ENCODE data around the gene CLASRP. TPM values are rescaled to one million over a fixed set of nuclear protein-coding genes. Genes with fewer than 3 reads are reported as not detected.

The CLASRP gene
- polyA plus RNA-seq, 1 donor from 2014 or later: 30.1 TPM

- Histone ChIP-seq H3K4me3 (ENCODE audit: low read length) (no peak overlapping the region), H3K9me3 (ENCODE audit: low read length) (no peaks in the 10 kb centered on the region), H3K9me2 (ENCODE audit: insufficient read depth, low read length) (no peaks in the 10 kb centered on the region), H3K79me2 (replicated peaks; ENCODE audit: insufficient read depth, low read length) (peaks cover 77% of the 10 kb centered on the region), H3F3A (ENCODE audit: insufficient read depth, low read length, poor library complexity, severe bottlenecking) (no peaks in the 10 kb centered on the region), H2AFZ (ENCODE audit: low read depth, low read length) (no peak overlapping the region), H3K36me3 (ENCODE audit: insufficient read depth, low read length) (no peaks in the 10 kb centered on the region), H4K20me1 (ENCODE audit: insufficient read depth) (peaks cover 26% of the 10 kb centered on the region), H3K9ac (ENCODE audit: low read length) (no peak overlapping the region), H3K4me2 (ENCODE audit: low read length) (no peak overlapping the region), H3K27ac (ENCODE audit: low read length) (no peak overlapping the region), H3K27me3 (ENCODE audit: insufficient read depth, low read depth, low read length) (no peaks in the 10 kb centered on the region)
- TF ChIP-seq MXI1 (conservative IDR thresholded peaks at IDR 0.05; ENCODE audit: poor library complexity, severe bottlenecking) (no peak), POLR2AphosphoS5 (IDR thresholded peaks at IDR 0.05) (no peak), EP300 (conservative IDR thresholded peaks at IDR 0.05; ENCODE audit: poor library complexity, severe bottlenecking) (no peak), SMC3 (conservative IDR thresholded peaks at IDR 0.05; ENCODE audit: poor library complexity) (no peak), EZH2 (IDR thresholded peaks at IDR 0.05; ENCODE audit: borderline replicate concordance, insufficient read depth, low read length, poor library complexity, severe bottlenecking) (no peak), RAD21 (conservative IDR thresholded peaks at IDR 0.05) (no peak)
These were observed 59.9 kb downstream of the CLASRP start for GRCh38 chr19:45098521-45099466.

GRCh38 chr19:45099467-45100191 lies 60.8 kb downstream of the CLASRP start:
- peaks cover 26% of the 10 kb centered on the region for H4K20me1 ChIP-seq (ENCODE audit: insufficient read depth)
- H3K9ac ChIP-seq (ENCODE audit: low read length): no peak overlapping the region
- H3K36me3 ChIP-seq (ENCODE audit: insufficient read depth, low read length): no peaks in the 10 kb centered on the region
- H3K27me3 ChIP-seq (ENCODE audit: insufficient read depth, low read depth, low read length): no peaks in the 10 kb centered on the region
- no peak overlapping the region for H3K4me2 ChIP-seq (ENCODE audit: low read length)
- no peaks in the 10 kb centered on the region for H3K9me2 ChIP-seq (ENCODE audit: insufficient read depth, low read length)
- H3F3A ChIP-seq (ENCODE audit: insufficient read depth, low read length, poor library complexity, severe bottlenecking): no peaks in the 10 kb centered on the region
- H3K9me3 ChIP-seq (ENCODE audit: low read length): no peaks in the 10 kb centered on the region
- no peak overlapping the region for H3K4me3 ChIP-seq (ENCODE audit: low read length)
- H3K27ac ChIP-seq (ENCODE audit: low read length): no peak overlapping the region
- H3K79me2 ChIP-seq (replicated peaks; ENCODE audit: insufficient read depth, low read length): peaks cover 74% of the 10 kb centered on the region
- TF ChIP-seq CTCF (IDR thresholded peaks at IDR 0.05; ENCODE audit: poor library complexity, severe bottlenecking): no peak
- TF ChIP-seq MXI1 (conservative IDR thresholded peaks at IDR 0.05; ENCODE audit: poor library complexity, severe bottlenecking): no peak
- no peak for TF ChIP-seq RAD21 (conservative IDR thresholded peaks at IDR 0.05)
- TF ChIP-seq EP300 (conservative IDR thresholded peaks at IDR 0.05; ENCODE audit: poor library complexity, severe bottlenecking): no peak
- TF ChIP-seq REST (IDR thresholded peaks at IDR 0.05; ENCODE audit: borderline replicate concordance): no peak
- TF ChIP-seq EZH2 (IDR thresholded peaks at IDR 0.05; ENCODE audit: borderline replicate concordance, insufficient read depth, low read length, poor library complexity, severe bottlenecking): no peak
- no peak for TF ChIP-seq POLR2AphosphoS5 (IDR thresholded peaks at IDR 0.05)
- TF ChIP-seq SMC3 (conservative IDR thresholded peaks at IDR 0.05; ENCODE audit: poor library complexity): no peak
- TF ChIP-seq TAF1 (IDR thresholded peaks at IDR 0.05; ENCODE audit: low read depth): no peak
- H2AFZ ChIP-seq (ENCODE audit: low read depth, low read length): no peak overlapping the region
